ENCODE results near the gene NIBAN1. TPM values are rescaled to one million over a fixed set of nuclear protein-coding genes. Genes with fewer than 3 reads are reported as not detected.

Gene NIBAN1
- total and polyA plus RNA-seq, 9 of the 15 experiments (the other 6 are each of a cell fraction or from before 2014, with no cell fraction given) = 1.5 to 26.6 (median 16.2) TPM

DNA sequence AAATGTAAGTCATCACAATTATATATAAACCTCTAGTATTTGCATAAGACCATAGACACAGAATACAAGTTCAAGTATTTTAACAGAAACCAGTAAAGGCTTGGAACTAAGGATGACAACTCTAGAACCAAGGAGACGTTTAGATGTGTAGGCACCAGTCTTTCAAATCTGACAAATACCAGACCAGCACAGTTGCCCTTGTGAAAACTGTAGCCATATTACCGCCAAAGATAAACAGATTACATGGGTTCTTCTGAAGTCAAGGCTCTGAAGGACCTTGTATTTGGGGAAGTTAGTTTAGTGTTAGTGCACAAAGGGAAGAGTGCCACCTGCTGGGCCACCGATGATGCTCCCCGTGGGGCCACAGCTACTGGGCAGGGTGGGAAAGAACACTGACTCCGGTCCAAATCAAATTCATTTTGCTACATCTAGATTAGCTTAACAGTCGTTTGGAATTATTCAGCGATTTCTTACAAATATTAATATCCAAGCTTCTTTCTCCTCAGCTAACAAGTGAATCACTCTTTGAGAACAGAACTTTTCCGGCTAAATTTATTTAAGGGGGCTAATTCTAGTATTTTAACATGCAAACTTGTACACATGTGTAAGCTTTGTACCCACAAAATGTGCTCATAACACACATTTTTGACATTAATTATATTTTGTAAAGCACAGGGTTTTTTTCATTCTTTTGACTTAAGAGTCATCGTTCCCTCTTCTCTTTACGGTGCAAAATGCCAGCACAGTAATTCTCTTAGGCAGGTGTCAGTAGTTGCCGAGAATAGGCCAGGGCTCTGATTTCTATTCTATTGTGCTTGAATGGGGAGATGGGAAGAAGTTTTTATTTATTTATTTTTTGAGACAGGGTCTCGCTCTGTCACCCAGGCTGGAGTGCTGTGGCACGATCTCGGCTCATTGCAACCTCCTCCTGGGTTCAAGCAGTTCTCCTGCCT, 8.0 kb upstream of the NIBAN1 start (continued):
- TF ChIP-seq, protein P1, sequence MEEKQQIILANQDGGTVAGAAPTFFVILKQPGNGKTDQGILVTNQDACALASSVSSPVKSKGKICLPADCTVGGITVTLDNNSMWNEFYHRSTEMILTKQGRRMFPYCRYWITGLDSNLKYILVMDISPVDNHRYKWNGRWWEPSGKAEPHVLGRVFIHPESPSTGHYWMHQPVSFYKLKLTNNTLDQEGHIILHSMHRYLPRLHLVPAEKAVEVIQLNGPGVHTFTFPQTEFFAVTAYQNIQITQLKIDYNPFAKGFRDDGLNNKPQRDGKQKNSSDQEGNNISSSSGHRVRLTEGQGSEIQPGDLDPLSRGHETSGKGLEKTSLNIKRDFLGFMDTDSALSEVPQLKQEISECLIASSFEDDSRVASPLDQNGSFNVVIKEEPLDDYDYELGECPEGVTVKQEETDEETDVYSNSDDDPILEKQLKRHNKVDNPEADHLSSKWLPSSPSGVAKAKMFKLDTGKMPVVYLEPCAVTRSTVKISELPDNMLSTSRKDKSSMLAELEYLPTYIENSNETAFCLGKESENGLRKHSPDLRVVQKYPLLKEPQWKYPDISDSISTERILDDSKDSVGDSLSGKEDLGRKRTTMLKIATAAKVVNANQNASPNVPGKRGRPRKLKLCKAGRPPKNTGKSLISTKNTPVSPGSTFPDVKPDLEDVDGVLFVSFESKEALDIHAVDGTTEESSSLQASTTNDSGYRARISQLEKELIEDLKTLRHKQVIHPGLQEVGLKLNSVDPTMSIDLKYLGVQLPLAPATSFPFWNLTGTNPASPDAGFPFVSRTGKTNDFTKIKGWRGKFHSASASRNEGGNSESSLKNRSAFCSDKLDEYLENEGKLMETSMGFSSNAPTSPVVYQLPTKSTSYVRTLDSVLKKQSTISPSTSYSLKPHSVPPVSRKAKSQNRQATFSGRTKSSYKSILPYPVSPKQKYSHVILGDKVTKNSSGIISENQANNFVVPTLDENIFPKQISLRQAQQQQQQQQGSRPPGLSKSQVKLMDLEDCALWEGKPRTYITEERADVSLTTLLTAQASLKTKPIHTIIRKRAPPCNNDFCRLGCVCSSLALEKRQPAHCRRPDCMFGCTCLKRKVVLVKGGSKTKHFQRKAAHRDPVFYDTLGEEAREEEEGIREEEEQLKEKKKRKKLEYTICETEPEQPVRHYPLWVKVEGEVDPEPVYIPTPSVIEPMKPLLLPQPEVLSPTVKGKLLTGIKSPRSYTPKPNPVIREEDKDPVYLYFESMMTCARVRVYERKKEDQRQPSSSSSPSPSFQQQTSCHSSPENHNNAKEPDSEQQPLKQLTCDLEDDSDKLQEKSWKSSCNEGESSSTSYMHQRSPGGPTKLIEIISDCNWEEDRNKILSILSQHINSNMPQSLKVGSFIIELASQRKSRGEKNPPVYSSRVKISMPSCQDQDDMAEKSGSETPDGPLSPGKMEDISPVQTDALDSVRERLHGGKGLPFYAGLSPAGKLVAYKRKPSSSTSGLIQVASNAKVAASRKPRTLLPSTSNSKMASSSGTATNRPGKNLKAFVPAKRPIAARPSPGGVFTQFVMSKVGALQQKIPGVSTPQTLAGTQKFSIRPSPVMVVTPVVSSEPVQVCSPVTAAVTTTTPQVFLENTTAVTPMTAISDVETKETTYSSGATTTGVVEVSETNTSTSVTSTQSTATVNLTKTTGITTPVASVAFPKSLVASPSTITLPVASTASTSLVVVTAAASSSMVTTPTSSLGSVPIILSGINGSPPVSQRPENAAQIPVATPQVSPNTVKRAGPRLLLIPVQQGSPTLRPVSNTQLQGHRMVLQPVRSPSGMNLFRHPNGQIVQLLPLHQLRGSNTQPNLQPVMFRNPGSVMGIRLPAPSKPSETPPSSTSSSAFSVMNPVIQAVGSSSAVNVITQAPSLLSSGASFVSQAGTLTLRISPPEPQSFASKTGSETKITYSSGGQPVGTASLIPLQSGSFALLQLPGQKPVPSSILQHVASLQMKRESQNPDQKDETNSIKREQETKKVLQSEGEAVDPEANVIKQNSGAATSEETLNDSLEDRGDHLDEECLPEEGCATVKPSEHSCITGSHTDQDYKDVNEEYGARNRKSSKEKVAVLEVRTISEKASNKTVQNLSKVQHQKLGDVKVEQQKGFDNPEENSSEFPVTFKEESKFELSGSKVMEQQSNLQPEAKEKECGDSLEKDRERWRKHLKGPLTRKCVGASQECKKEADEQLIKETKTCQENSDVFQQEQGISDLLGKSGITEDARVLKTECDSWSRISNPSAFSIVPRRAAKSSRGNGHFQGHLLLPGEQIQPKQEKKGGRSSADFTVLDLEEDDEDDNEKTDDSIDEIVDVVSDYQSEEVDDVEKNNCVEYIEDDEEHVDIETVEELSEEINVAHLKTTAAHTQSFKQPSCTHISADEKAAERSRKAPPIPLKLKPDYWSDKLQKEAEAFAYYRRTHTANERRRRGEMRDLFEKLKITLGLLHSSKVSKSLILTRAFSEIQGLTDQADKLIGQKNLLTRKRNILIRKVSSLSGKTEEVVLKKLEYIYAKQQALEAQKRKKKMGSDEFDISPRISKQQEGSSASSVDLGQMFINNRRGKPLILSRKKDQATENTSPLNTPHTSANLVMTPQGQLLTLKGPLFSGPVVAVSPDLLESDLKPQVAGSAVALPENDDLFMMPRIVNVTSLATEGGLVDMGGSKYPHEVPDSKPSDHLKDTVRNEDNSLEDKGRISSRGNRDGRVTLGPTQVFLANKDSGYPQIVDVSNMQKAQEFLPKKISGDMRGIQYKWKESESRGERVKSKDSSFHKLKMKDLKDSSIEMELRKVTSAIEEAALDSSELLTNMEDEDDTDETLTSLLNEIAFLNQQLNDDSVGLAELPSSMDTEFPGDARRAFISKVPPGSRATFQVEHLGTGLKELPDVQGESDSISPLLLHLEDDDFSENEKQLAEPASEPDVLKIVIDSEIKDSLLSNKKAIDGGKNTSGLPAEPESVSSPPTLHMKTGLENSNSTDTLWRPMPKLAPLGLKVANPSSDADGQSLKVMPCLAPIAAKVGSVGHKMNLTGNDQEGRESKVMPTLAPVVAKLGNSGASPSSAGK (IDR thresholded peaks at IDR 0.05) = 0 out of 2 replicates have a peak, but pooled peaks have one; percentile 3
- no peak for TF ChIP-seq SLC30A9 (CRISPR knock-in tag; IDR thresholded peaks at IDR 0.05)
- no peak for TF ChIP-seq PHB2 (IDR thresholded peaks at IDR 0.05; ENCODE audit: low read depth)
- TF ChIP-seq, protein P2, sequence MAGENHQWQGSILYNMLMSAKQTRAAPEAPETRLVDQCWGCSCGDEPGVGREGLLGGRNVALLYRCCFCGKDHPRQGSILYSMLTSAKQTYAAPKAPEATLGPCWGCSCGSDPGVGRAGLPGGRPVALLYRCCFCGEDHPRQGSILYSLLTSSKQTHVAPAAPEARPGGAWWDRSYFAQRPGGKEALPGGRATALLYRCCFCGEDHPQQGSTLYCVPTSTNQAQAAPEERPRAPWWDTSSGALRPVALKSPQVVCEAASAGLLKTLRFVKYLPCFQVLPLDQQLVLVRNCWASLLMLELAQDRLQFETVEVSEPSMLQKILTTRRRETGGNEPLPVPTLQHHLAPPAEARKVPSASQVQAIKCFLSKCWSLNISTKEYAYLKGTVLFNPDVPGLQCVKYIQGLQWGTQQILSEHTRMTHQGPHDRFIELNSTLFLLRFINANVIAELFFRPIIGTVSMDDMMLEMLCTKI (IDR thresholded peaks at IDR 0.05; ENCODE audit: partially characterized antibody) = no peak
- TF ChIP-seq NFE2 (IDR thresholded peaks at IDR 0.05; ENCODE audit: low read depth) = 0 out of 2 replicates have a peak, but pooled peaks have one; percentile 6
- TF ChIP-seq E2F8 (IDR thresholded peaks at IDR 0.05; ENCODE audit: low read depth, partially characterized antibody) = peak; percentile 53
- TF ChIP-seq CXXC5 (CRISPR knock-in tag; IDR thresholded peaks at IDR 0.05) = 0 out of 2 replicates have a peak, but pooled peaks have one; percentile 12
- no peak for TF ChIP-seq SNRNP70 (optimal IDR thresholded peaks at IDR 0.05; ENCODE audit: low read depth, low read length)
- peak in 1 of 2 experiments; percentile 90; a peak in 3 of 4 replicates for TF ChIP-seq RCOR1 (IDR thresholded peaks at IDR 0.05; ENCODE audit: borderline replicate concordance in 1 of 2, low read depth in 2 of 2, low read length in 2 of 2)

Data from K562 (cell line).